ENCODE measurements around the gene LRRC39. TPM values are rescaled to one million over a fixed set of nuclear protein-coding genes. Genes with fewer than 3 reads are reported as not detected.

LRRC39 gene
- total RNA-seq, 2 experiments from 2014 or later: 0.34 to 0.52 TPM

DNA sequence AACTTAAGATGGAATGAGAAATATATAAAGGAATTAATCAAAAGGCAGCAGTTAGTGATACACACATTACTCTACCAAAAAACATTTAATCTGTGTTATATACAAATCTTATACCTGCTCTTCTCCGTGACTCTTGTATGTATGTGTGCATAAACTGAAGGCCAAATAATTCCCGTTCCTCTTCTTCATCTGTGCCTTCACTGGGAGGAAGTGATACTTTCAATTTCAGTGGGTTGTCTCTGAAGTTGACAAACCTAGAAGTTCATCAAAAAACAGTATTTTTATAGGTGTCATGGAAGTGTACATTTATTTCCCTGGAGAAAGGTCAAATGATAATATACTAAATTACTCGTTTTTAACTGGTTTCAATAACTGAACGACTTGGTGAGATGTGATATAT is 25.8 kb downstream of the LRRC39 start:
- POLR2A ChIA-PET: no interaction called here
- CTCF ChIA-PET: interaction anchor here (0.6 kb wide), 1 partner anchor 463 kb away, joined by 5 read pairs; no protein-coding TSS in a partner anchor

DNA sequence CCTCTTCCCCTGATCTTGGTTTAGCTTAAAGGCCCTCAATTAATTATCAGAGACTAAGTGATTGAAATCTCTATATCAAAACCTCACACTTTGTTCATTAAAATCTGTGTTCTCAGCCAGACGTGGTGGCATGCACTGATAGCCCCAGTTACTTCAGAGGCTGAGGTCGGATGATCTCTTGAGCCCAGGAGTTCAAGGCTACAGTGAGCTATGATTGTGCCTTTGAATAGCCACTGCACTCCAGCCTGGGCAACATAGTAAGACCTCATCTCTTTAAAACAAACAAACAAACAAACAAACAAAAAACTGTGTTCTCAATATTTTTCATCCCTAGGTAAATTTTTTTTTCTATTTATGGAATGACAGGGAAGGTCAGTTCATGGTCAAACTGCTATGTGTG is 26.4 kb downstream of the LRRC39 start:
- ChIA-PET POLR2A (interaction anchor here (0.5 kb wide), 1 partner anchor 40 kb away, joined by 4 read pairs; no protein-coding TSS in a partner anchor), CTCF (no interaction called here)

DNA sequence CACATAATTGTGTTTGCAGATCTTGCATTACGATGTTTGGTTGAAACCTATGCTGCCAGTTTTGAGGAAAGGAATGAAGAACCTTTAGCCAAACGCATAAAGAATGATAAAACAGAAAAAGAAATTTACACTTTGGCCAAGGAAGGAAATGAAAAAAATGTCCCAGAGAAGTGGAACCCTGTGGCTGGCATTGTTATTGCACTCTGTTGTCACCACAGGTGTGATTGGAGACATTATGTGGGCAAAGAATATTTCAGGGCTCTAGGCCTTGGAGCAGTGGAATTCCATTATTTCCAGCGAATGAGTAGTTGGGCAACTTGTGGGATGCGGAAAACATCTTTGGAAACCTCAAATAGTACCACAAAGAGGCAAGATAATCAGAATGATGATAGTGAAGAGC is 30.2 kb downstream of the LRRC39 start:
- CTCF ChIA-PET: no interaction called here
- POLR2A ChIA-PET: no interaction called here

DNA sequence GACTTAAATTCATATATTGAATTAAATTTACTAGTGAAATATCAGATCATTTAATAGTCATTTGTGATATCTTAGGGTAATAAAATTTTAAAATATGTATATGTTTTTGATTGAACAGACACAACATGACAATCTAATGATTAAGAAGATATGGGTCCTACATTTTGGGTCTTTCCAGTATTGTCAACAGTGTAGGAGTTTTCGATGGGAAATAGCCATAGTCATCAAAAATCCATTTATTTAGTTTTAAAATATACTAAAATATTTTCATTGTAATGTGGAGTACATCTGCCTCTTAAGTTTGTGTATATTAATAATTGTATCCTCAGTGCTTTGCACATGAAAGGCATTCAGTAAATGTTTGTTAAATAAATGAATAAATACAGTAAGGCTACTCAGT is 31.1 kb downstream of the LRRC39 start:
- ChIA-PET POLR2A (no interaction called here), CTCF (interaction anchor here (0.7 kb wide), 1 partner anchor 24 kb away, joined by 3 read pairs; no protein-coding TSS in a partner anchor)

DNA sequence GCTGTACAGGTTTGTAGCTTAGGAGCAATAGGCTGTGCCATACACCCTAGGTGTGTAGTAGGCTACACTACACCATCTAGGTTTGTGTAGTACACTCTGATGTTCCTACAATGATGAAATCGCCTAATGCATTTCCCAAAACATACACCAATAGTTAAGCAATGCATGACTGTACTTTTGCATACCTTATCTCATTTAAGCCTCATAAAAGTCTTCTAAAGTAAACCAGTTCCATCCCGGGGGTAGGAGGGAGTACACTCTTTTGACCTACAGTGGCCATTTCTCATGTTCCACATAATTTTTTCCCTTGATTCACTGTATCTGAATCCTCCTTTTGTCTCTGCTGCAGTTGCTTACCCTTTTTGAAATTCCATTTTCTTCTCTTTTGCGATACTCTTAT is 32.9 kb downstream of the LRRC39 start:
- POLR2A ChIA-PET: no interaction called here
- CTCF ChIA-PET: no interaction called here

DNA sequence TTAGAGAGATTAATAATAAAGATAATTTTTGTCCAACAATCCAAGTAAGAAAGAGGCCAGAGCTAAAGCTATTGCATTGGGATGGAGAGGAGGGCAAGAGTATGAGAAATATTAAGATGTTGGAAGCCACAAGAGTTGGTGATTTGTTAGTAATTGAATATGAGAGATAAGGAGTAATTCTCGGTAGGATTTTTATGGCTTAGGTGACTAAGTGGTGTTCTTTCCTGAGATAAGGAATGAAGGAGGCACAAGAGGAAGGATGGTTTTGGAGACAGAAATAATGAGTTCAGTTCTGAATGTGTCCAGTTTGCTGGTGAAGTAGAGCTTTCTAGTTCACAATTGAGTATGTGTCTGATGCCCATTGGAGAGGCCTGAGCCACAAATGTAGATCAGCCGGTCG is 35.7 kb downstream of the LRRC39 start:
- CTCF ChIA-PET: no interaction called here
- POLR2A ChIA-PET: no interaction called here

DNA sequence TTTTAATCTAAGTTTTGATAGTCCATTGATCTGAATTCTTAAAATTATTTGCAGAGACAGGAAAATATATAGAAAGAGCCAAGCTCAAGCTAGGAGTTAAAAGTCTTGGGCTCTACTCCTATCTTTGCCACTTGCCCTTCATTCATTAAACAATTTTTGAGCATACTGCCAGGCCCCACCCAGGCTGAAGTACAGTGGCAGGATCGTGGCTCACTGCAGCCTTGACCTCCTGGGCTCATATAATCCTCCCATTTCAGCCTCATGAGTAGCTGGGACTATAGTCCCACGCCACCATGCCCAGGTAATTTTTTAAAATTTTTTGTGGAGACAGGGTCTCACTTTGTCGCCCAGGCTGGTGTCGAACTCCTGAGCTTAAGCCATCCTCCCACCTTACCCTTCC is 36.9 kb downstream of the LRRC39 start:
- ChIA-PET POLR2A (no interaction called here), CTCF (no interaction called here)

DNA sequence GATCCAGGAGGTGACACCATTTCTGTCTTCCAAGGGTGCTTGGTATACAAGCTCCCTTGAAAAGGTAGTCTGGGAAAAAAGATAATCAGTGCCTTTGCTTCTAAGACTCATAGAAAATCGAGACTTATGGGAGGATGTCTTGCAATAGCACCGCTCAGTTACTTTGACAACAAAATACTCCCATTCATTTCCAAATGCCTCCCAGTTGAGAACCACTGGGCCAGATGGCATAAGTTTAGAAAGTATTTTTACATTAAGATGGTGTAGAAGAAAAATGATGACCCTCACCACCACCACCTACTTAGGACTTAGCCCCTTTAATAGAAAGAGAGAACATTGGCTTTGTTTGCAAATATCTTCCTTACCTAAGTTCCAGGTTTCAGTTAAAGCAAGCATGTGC is 40.5 kb downstream of the LRRC39 start:
- CTCF ChIA-PET: no interaction called here
- POLR2A ChIA-PET: no interaction called here

DNA sequence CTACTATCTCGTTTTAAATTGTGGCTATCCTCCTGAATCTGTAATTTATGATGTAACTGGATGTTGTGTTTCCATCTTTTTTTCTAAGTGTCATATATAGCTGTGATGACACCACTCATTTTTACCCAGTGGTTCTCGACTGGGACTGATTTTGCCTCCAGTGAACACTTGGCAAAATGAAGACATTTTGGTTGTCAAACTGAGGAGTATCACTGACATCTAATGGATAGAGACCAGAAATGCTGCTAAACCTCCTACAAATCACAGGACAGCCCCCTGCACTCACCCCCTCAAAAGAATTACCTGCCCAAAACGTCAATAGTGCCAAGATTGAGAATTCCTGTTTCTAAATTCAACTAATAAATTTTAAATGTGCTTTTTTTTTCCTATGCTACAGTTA is 43.2 kb downstream of the LRRC39 start:
- ChIA-PET POLR2A (no interaction called here), CTCF (no interaction called here)

DNA sequence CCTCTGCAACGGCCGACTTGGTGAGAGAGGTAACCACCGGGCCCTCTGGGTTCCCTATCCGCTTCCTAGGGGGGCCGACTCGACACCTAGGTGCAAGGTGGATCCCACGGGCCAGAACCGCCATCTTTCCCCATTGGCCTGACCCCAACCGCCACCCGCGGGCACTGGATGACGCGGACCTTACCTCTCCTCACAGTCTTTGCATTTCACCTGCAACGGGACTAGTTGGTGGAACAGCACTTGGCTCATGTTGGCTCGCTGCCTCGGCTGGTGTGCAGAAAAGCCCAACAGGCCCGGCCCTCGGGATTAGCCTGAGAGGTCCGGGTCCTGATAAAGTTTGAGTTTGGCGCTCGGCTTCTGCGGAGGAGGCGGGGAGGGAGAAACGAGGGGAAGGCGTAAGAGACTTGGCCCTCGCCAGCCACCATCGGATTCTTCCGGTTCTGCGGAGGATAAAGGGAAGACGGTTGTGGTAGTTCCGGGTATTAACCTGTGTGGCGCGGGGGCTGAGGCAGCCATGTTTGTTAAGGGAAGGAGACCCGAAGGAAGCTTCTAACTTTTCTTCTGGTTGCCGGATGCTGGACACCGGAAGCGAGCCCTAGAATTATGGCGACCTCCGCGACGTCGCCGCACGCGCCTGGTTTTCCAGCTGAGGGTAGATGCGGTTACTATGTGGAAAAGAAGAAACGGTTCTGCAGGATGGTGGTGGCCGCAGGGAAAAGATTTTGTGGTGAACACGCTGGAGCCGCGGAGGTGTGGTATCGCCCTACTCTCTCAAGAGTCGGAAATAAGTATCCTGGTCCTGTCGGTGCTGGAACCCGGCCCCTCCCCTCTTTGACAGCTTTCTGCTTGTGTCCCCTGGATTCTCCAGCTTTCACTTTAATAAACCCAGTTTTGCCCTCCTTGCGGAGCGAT is 45.2 kb downstream of the LRRC39 start, which contains the start of the genes SASS6 and TRMT13:
Gene SASS6 (minus strand): TSS at position 365 of the 912 bp plus-strand sequence. CDS start 116 bp downstream, at position 249.
Gene TRMT13 (plus strand): TSS at position 598 of the 912 bp plus-strand sequence. CDS start 6 bp downstream, at position 604.
- CTCF ChIA-PET: no interaction called here
- POLR2A ChIA-PET: interaction anchor here (0.5 to 1.5 kb wide), 4 partner anchors 95 to 220 kb away, joined by 3 to 8 read pairs (median 5); a partner anchor contains a TSS

DNA sequence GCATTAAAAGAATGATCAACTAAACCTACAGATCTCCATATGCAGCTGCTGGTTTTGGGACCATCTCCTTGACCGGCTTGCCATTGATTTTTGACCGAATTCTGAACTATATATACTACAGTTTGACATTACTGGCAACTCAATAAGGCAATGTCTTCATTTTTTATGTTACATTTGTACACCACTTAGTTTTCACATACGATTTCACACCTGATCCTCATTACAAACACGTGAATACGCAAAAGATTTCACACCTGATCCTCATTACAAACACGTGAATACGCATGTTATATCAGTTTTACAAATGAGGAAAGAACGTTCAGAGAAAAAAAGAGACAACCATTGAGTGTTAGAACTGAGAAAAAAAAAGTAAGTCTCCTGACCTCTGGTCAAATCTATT is 46.4 kb downstream of the LRRC39 start:
- ChIA-PET POLR2A (no interaction called here), CTCF (no interaction called here)

DNA sequence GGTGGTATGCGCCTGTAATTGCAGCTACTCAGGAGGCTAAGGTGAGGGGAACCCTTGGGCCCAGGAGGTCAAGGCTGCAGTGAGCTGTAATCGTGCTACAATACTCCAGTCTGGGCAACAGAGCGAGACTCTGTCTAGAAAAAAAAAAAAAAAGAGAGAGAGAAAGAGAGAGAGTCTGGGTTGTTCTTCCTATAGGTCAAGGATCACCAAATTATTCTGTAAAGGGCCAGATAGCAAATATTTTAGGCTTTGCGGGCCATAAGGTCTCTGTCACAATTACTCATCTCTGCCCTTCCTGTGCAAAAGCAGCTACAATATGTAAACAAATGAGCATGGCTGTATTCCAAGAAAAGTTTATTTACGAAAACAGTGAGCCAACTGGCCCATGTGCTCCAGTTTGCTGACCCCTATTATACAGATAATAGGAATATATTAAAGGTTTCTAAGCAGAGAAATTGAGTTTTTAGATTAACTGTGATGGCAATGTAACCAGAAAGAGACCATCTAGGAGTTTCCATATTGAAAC is 47.4 kb downstream of the LRRC39 start:
- CTCF ChIA-PET: no interaction called here

DNA sequence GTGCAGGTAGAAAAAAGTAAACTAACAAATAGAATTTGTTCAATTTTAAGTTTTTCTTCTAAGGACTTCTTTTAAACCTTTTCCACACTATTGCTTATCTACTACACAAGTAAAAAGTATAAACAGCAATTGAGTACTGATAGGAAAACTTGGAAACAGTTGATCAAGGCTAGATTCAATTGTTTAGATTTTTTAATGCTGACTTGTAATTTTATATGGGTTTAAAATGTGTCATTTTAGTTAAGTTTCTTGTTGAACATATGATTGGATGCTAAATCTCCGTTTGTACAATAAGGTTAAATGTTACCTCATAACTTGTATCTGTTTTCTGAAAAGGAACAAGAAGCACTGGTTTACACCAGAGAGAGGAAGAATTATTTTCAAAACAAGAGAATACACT is 50.8 kb downstream of the LRRC39 start:
- ChIA-PET POLR2A (no interaction called here), CTCF (no interaction called here)

More for the DNA sequence above, 47.4 kb downstream of the LRRC39 start:
- POLR2A ChIA-PET: no interaction called here

DNA sequence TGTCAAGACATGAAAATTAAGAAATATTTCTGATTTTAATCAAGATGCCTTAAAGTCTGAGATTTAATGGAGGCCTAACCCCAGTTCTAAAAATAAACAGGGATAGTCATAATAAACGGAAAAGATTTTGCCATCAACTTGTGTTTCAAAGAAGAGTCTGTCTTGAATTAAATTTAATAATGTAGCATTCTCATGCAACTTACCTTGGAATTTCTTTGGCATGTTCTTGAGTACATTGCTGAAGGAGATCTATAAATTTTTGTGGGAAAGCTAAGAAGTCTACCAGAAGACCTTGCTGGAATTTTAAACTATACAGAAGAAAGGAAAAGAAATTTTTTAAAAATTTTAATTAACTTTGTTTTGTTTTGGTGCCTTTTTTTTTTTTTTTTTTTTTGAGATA is 55.9 kb downstream of the LRRC39 start:
- ChIA-PET POLR2A (no interaction called here), CTCF (no interaction called here)

DNA sequence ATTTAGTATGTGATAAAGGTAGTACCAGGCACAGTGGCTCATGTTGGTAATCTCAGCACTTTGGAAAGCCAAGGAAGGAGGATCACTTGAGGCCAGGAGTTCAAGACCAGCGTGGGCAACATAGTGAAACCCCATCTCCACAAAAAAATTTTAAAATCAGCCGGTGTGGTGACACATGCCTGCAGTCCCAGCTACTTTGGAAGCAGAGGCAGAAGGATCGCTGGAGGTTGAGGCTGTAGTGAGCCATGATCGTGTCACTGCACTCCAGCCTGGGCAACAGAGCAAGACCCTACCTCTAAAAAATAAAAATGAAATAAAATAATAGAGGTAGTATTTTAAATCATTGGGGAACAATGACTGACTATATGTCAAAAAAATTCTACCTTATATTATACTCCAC is 62.5 kb downstream of the LRRC39 start:
- POLR2A ChIA-PET: no interaction called here
- CTCF ChIA-PET: no interaction called here

DNA sequence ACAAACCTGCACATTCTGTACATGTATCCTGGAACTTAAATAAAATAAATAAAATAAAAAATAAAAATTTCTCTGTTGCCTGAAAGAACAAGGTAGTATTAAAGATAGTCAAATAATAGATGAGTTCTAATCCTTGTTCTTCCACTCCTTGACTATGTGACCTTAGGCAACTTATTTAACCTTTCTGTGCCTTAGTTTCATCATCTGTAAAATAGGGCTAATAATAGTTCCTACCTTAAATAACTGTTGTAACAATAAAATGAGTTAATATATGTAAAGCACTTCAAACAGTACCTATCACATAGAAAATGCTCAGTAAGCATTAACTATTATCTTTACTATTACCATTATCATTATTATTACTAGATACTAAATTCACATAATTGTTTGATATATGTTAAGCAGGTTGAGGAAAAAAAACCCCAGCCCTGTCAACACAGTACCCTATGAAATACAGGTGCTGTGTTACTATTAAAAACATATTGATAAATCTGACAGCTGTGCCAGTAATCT is 68.4 kb downstream of the LRRC39 start:
- ChIA-PET CTCF (no interaction called here), POLR2A (no interaction called here)

DNA sequence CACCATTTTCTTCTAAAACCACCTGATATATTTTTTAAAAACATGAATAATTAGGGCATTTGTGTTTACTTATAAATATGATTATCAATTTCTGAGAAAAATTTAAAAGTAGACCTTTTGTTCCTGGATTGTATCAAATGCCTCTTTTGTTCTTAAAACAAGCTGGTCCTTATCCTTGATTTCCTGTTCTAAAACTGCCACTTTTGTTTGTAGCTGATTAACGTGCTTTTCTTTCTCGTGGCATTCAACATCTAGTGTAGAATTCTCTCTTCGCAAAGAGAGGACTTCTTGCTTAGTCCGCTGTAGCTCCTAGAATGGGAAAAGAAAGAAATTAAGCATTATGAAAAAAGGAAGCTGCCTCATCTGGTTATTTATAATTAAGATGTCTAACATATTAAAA is 70.4 kb downstream of the LRRC39 start:
- ChIA-PET POLR2A (no interaction called here), CTCF (no interaction called here)

DNA sequence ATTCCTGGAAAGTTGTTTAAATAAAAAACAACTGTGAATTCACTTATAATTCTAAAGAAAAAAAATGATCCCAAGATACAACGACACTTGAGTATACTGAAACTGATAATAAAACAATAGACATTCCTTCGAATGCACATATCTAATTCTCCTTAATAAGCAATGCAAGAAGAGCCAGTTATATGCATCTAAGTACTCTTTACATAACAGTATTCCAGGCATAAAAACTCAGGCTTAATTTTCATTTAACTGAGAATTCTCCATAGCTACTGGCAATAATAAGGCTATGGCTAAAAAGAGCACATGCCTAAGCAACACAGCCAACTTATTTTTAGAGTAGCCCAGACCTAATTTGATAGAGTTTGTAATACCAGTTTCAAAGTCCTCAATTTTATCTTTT is 76.5 kb downstream of the LRRC39 start:
- ChIA-PET CTCF (no interaction called here), POLR2A (no interaction called here)

DNA sequence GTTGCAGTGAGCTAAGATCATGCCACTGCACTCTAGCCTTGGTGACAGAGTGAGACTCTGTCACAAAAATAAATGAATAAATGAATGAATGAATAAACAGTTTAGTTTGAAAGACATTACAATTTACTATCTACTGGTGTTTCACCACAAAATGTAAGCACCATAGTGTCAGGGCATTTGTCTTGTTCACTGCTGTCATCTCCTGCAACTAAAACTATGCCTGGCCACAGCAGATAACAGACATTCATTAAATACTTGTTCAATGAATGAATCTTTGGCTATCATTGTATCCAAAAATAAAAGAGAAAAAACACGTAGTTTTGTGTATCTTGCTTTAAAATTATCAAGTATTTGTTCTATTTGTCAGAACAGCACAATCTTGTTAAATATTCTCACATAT is 77.9 kb downstream of the LRRC39 start:
- CTCF ChIA-PET: no interaction called here
- POLR2A ChIA-PET: no interaction called here

Data from activated CD8-positive, alpha-beta memory T cell treated with anti-CD3 and anti-CD28 coated beads for 36 hours (primary cell).